Sciatic nerve (tissue), 2 donors: ENCODE measurements around the gene RFX6. TPM values are rescaled to one million over a fixed set of nuclear protein-coding genes. Genes with fewer than 3 reads are reported as not detected.

Source experiments
- ATAC-seq: fragments of 200-7000 bp; cut with Tn5 transposase; one replicate; pipeline ENCODE4 v1.9.1; 2020; ENCODE audit warnings: mild to moderate bottlenecking, moderate library complexity
- DNase-seq: peaks from one replicate; pipeline ENCODE4 v3.0.0-alpha.2; 2020; ENCODE audit warnings: low spot score
- intact Hi-C: fragments of 100-400 bp; cut with DNase I; formaldehyde crosslinking; loops from one replicate; pipeline ENCODE4 v1.14.2; 2022
- total RNA-seq: library from RNA; stranded (reverse); fragmentation: NEBNext Ultra II Directional; extraction: Animal tissue kit (Norgen Biotek cat#: 25700); gene quantifications from one replicate; pipeline ENCODE4 v1.2.1, GENCODE V29; 2021
- donor health status: DM: no; HTN: no; CAD: no.
- donor health status: DM: no; HTN: no; CAD: no.

RFX6 gene
- total RNA-seq, 1 donor from 2014 or later: not detected

DNA sequence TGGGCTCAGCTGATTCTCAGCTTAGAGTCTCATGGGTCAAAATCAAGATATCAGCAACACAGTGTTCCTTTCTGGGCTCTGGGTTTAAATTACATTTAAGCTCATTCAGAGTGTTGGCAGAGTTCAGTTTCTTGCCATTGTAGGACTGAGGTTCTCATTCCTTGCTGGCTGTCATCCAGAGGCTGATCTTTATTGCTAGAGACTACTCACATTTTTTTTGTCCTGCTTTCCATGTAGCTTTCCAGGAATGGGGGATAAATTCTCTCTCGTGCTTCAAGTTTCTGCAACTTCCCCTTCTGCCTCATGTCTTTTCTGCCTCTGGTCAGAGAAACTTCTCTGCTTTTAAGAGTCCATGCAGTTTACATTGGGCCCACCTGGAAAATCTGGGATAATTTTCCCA lies 86.9 kb downstream of the RFX6 start:
- DNase-seq: no peak
- intact Hi-C loops: no loop called here
- ATAC-seq: no peak

DNA sequence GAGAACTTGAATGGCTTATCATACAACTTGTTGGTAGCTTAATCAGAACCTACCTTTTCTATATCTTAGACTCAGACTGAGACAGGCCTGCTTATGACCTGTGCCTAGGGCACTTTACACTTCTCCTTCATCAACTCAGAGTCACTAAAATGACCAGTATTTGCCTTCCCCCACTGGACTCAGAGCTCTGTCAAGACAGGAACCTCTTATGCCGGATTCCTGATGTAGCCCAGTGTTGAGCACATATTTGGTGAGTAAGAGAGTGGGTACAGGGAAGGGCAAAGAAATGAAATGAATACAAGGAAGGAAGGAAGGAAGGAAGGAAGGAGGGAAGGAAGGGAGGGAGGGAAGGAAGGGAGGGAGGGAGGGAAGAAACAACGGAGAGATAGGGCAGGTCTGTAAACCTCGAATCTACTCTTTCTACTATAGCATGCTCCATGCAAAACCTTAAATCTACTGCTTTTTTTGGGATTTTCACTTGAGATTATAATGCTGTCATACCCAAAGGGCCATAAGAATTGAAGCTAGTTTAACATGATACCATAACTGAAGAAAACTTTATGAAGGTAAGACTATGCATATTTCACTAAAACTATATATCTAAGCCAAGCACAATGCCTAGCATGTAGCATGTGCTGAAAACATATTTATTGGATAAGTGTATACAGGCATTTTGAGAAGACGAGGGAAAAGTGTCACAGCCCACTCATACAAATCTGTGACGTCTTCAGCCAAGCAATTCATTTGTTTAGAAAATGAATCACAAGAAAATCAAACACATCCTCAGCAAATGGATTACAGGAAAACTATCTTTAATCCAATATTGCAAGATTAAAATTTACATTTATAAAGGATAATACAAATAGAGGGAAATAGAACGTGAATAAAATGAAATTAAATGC lies 89.9 kb downstream of the RFX6 start:
- no peak for DNase-seq
- intact Hi-C loops: no loop called here
- no peak for ATAC-seq

DNA sequence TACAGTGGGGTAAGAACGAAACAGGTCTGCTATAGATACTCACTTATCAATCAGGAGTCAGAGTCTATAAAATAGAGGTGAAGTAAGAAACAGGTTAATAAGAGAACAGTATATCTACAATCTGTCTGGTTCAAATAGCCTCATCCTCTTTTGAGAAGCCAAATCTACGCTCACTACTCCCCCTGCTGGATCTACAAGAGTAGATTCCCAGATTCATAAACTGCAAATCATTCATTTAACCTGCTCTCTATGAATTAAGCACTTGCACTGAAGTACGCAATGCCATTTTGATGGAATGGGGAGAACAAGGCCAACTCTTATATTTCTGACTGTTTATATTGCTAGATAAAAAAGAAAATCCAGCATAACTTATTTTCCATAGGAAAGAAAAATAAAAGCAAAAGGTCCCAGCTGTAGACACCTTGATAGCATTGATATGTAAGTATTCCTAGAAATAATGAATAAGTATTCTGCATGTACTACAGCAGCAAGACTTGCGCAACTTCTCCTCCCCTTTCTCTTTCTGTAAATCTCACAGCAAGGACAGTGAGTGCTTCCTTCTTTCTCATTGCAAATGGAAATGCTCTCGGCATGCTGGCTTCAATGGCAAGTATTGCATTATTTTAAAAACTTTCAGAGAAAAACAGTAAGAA lies 92.3 kb downstream of the RFX6 start:
- DNase-seq (no peak), ATAC-seq (no peak)
- intact Hi-C loops: no loop called here

DNA sequence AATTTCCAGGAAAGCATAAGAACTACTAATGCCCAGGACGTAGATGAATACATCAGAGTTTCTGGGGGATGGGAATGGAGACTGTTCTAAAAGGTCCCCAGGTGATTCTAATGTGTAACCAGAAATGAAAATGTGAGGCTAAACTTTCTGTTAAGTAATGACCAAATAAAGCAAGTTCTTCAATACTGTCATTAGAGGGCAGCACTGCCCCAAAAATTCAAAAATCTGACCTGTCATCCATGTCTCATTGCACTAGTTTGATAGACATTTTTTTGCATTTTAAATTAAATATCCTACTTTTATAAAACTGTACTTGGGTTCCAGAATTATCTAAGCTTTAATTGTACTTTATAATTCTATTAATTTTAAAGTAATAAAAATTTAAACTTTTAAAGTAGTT lies 94.9 kb downstream of the RFX6 start:
- no peak for ATAC-seq
- DNase-seq: no peak
- intact Hi-C loops: no loop called here

DNA sequence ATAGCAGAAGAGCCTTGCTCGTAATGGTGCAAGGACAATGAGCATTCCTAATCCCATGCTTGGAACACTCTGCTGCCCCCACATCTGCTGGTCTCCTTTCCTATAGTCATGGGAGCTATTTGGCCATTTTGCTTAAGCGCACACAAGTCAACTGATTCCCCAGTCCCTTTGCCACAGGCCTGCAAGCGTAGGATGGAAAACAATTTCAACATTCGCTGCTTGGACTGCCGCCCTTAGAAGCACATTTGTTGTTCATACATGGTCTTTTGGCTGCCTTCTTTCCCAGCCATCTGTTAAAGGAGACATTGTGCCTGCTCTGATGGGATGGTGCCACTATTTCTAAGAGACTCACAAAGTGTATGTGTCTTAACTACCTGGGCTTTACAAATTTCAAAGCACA lies 96.9 kb downstream of the RFX6 start:
- ATAC-seq (no peak), DNase-seq (no peak)
- intact Hi-C loops: no loop called here

DNA sequence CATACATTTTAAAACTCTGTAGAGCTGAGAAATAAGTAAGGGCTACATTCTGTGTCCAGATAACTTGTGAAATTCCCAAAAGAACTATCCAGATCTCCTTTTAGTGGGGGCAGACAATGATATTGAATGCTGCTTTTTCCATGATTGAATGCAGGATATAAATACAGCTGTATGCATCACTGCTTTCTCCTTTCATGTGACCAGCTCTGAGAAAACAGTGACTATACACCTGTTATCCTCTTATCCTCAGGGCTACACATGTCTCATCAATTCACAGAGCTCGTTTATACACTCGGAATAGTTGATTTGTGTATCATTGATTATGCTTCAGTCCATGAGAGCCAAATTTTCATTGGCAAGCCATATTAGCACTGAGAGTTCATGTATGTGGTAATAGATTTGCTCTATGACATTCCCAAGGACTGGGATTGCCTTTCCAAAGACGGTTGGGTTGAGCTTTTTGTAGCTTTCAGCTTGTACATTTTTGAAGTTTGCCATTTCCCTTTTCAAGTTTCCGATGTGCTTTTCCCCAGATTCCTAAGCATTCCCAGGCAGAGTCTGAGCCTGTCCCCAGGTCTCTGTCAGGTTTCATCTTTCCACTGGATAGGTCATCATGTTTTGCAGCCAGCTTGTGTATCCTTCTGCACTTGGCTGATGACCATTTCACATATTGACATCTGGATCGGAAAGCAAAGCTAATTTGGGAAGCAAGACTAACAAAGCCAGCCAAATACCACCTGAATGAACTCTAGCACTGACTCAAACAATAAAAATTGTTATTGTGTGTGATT lies 97.7 kb downstream of the RFX6 start:
- no peak for DNase-seq
- no peak for ATAC-seq
- intact Hi-C loops: no loop called here

DNA sequence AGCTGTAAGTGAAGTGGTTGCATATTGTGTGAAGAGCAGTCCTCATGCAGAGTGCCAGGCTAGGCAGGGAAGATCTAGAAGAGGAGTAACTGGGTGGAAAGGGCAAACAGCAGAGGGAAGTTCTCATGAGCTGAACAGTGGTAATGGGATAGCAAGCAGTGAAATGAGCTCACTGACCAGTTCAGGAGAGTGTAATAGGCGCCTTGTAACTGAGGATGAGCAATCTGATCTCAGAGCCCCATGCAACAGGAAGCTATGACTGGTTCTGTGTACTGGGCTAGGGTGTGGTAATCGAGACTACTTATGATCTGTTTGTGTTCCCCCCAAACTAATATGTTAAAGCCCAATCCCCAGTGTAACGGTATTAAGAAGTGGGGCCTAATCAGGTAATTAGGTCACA lies 98.6 kb downstream of the RFX6 start:
- DNase-seq (no peak), ATAC-seq (peak; percentile 17)
- intact Hi-C loops: no loop called here

DNA sequence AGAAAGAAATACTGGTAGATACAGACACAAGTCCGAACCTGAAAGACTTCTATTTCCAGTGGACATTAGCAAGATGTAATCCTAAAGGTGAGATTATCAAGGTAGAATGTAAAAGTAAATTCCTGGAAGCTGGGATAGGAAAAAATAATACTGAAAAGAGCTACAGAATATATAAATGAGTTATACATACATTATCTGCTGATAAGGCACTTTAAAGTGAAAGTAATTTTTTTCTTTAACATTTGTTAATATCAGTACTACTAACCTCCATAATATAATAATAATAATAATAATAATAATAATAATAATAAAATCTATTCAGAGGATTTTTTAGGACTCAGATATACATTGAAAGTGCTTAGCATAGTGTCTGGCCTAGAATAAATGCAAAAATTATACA lies 102.5 kb downstream of the RFX6 start:
- ATAC-seq (no peak), DNase-seq (no peak)
- intact Hi-C loops: no loop called here

Other genes with a start within 250 kb of the RFX6 start
- 14.7 TPM for gene ZUP1, start 208.5 kb upstream of the RFX6 start, total RNA-seq
- 29.5 TPM for gene KPNA5, start 196.0 kb upstream of the RFX6 start, total RNA-seq
- 8.9 TPM for gene FAM162B, start 111.5 kb upstream of the RFX6 start, total RNA-seq
- gene GPRC6A, start 48.2 kb upstream of the RFX6 start, total RNA-seq: not detected